Testis (tissue), 3 donors: ENCODE data around the gene RGS2. TPM values are rescaled to one million over a fixed set of nuclear protein-coding genes. Genes with fewer than 3 reads are reported as not detected.

ENCODE experiments used
- DNase-seq: peaks from one replicate; pipeline ENCODE4 v3.0.0-alpha.2; 2019
- H3K27ac ChIP-seq, 2 donors: fragments of 200-600 bp; sonication (generic); one replicate each; pipeline ENCODE4 v1.5.1; 2019
- H3K27me3 ChIP-seq: fragments of 200-600 bp; sonication (generic); one replicate; pipeline ENCODE4 v1.5.1; 2019
- H3K36me3 ChIP-seq: fragments of 200-600 bp; sonication (generic); one replicate; pipeline ENCODE4 v1.5.1; 2017; ENCODE audit warnings: low read depth; ENCODE audit errors: missing control alignments
- H3K4me1 ChIP-seq: fragments of 200-600 bp; sonication (generic); one replicate; pipeline ENCODE4 v1.5.1; 2019
- H3K4me3 ChIP-seq, 2 donors: fragments of 200-600 bp; sonication (generic); one replicate each; pipeline ENCODE4 v1.5.1; 2017 to 2019
- H3K9me3 ChIP-seq: fragments of 200-600 bp; sonication (generic); one replicate; pipeline ENCODE4 v1.5.1; 2017
- CTCF ChIP-seq, 3 experiments: fragments of 450-650 bp in 2 of 3; fragments of 200-600 bp in 1 of 3; sonication (generic) in 1 of 3; IDR thresholded peaks; one replicate each; pipeline ENCODE4 v1.5.1; 2016 to 2019; ENCODE audit warnings: antibody characterized with exemption in 3 of 3, mild to moderate bottlenecking in 2 of 3, moderate library complexity in 1 of 3
- POLR2A ChIP-seq: fragments of 450-650 bp; IDR thresholded peaks from one replicate; pipeline ENCODE4 v1.6.1; 2017; ENCODE audit warnings: antibody characterized with exemption, mild to moderate bottlenecking, moderate library complexity
- WGBS, 2 donors: methylation state at CpG; one replicate each; pipeline ENCODE4 v1.1.5; 2018; 5-methylcytosine and 5-hydroxymethylcytosine counted together
- intact Hi-C: fragments of 100-400 bp; cut with DNase I; formaldehyde crosslinking; loops from one replicate; pipeline ENCODE4 v1.15.1; 2023; ENCODE audit warnings: low total_unique reads
- polyA plus RNA-seq: library from polyadenylated mRNA; stranded (reverse); fragments of 350-450 nt; fragmentation: Illumina TruSeq; extraction: RNeasy Lipid Tissue Mini Kit (QIAGEN cat#74804); gene quantifications from one replicate; pipeline ENCODE4 v1.2.3, GENCODE V29; 2014; ENCODE audit warnings: low read depth, low replicate concordance; ENCODE audit not compliant: insufficient read depth
- total RNA-seq, 2 donors: library from RNA; depleted of rRNA; stranded (reverse); fragments of >200 nt; gene quantifications; one replicate each; pipeline ENCODE4 v1.2.3, GENCODE V29; 2016

The RGS2 gene
- total and polyA plus RNA-seq, 3 donors from 2014 or later, result 16.9 to 36.0 (median 17.4) TPM

DNA sequence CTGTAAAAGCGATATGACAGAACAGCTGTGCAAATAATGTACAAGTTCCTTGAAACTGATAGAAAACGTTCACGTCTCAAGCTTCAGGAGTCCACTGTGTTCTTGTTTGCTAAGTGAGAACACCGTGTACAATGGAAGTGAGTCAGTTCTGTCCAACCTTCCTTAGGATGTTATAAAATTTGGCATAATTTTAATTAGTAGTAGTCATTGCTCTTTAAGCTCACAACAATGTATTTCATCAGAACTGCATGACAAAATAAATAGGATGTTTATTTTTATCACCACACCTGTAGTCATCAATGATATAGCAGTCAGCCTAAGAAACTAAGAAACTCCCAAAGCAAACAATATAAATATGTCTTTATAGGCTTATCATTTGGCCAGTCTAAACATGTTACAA, 53.0 kb downstream of the RGS2 start:
- Histone ChIP-seq H3K27me3 (no peaks in the 10 kb centered on the region), H3K4me1 (peaks cover 4% of the 10 kb centered on the region), H3K36me3 (no peaks in the 10 kb centered on the region), H3K9me3 (no peaks in the 10 kb centered on the region), H3K27ac (no peak overlapping the region), H3K4me3 (no peak overlapping the region)
- WGBS, 2 donors, result 28 to 32% methylated on average over 4 of the region's 4 CpGs
- DNase-seq, result no peak
- TF ChIP-seq POLR2A (no peak), CTCF (IDR thresholded peaks at IDR 0.05) (no peak)
- intact Hi-C loops, result no loop called here

Other genes starting within 250 kb of the RGS2 start
- 10 to 100 TPM; 17.2 to 69.5 TPM for gene RGS1, start 233.3 kb upstream of the RGS2 start, total RNA-seq
- 3.9 TPM for gene RGS1, start 233.3 kb upstream of the RGS2 start, polyA plus RNA-seq
- gene RGS13, start 172.9 kb upstream of the RGS2 start, total RNA-seq, result under 1 TPM in 1 of 2 donors, not detected in 1; 0.25 TPM
- not detected for gene RGS13, start 172.9 kb upstream of the RGS2 start, polyA plus RNA-seq